Measurements from ENCODE around the gene KAZN. TPM values are rescaled to one million over a fixed set of nuclear protein-coding genes. Genes with fewer than 3 reads are reported as not detected.

KAZN gene
- total RNA-seq, 1 donor from 2014 or later, result 9.4 TPM

- no peaks in the 10 kb centered on the region for H3K36me3 ChIP-seq (ENCODE audit: insufficient read depth, low read length)
- Mint-ChIP-seq H3K4me3 (ENCODE audit: unreplicated experiment) (no peak overlapping the region), H3K27ac (ENCODE audit: unreplicated experiment) (no peak overlapping the region), H3K9me3 (ENCODE audit: unreplicated experiment) (peaks cover 3% of the 10 kb centered on the region), H3K27me3 (ENCODE audit: low read depth, unreplicated experiment) (no peaks in the 10 kb centered on the region), H3K36me3 (ENCODE audit: low read depth, unreplicated experiment) (peaks cover 26% of the 10 kb centered on the region), H3K4me1 (ENCODE audit: low read depth, unreplicated experiment) (peaks cover 3% of the 10 kb centered on the region)
- no peaks in the 10 kb centered on the region for H3K4me1 ChIP-seq (ENCODE audit: insufficient read depth, low read length)
- no peaks in the 10 kb centered on the region for H3K79me2 ChIP-seq (ENCODE audit: insufficient read depth, low read length)
- no peaks in the 10 kb centered on the region for H3K9me3 ChIP-seq (ENCODE audit: insufficient read depth, low read depth, low read length)
- FAIRE-seq (no peak), DNase-seq (ENCODE audit: low read depth) (no peak)
- no peaks in the 10 kb centered on the region for H4K20me1 ChIP-seq (ENCODE audit: insufficient read depth, low read length)
- H3K27me3 ChIP-seq (ENCODE audit: insufficient read depth, low read length), result no peaks in the 10 kb centered on the region
- no peak overlapping the region for H3K4me2 ChIP-seq (ENCODE audit: low read length)
- no peak overlapping the region for H3K27ac ChIP-seq (ENCODE audit: low read depth, low read length)
- H3K9ac ChIP-seq (ENCODE audit: low read length), result no peak overlapping the region
- H2AFZ ChIP-seq (ENCODE audit: low read depth, low read length), result no peak overlapping the region
- TF ChIP-seq CTCF (IDR thresholded peaks at IDR 0.05; ENCODE audit: insufficient read depth, low read depth, low read length) (no peak), EZH2 (IDR thresholded peaks at IDR 0.05; ENCODE audit: insufficient read depth, low read length) (no peak)
- no peak overlapping the region for H3K4me3 ChIP-seq (ENCODE audit: insufficient read depth, low read depth, low read length)
These were observed 466.8 kb downstream of the KAZN start for GRCh38 chr1:15065291-15065690.

- Histone ChIP-seq H3K27ac (ENCODE audit: low read depth, low read length) (no peak overlapping the region), H3K9ac (ENCODE audit: low read length) (no peak overlapping the region), H2AFZ (ENCODE audit: low read depth, low read length) (no peak overlapping the region), H3K4me2 (ENCODE audit: low read length) (no peak overlapping the region), H3K9me3 (ENCODE audit: insufficient read depth, low read depth, low read length) (no peaks in the 10 kb centered on the region), H4K20me1 (ENCODE audit: insufficient read depth, low read length) (no peaks in the 10 kb centered on the region), H3K36me3 (ENCODE audit: insufficient read depth, low read length) (no peaks in the 10 kb centered on the region), H3K79me2 (ENCODE audit: insufficient read depth, low read length) (no peaks in the 10 kb centered on the region), H3K4me1 (ENCODE audit: insufficient read depth, low read length) (no peaks in the 10 kb centered on the region), H3K27me3 (ENCODE audit: insufficient read depth, low read length) (no peaks in the 10 kb centered on the region), H3K4me3 (ENCODE audit: insufficient read depth, low read depth, low read length) (no peak overlapping the region)
- TF ChIP-seq CTCF (IDR thresholded peaks at IDR 0.05; ENCODE audit: insufficient read depth, low read depth, low read length), result no peak
- no peak for TF ChIP-seq EZH2 (IDR thresholded peaks at IDR 0.05; ENCODE audit: insufficient read depth, low read length)
- no peaks in the 10 kb centered on the region for H3K27me3 Mint-ChIP-seq (ENCODE audit: low read depth, unreplicated experiment)
- H3K4me1 Mint-ChIP-seq (ENCODE audit: low read depth, unreplicated experiment), result peaks cover 1% of the 10 kb centered on the region
- FAIRE-seq (no peak), DNase-seq (ENCODE audit: low read depth) (no peak)
- H3K36me3 Mint-ChIP-seq (ENCODE audit: low read depth, unreplicated experiment), result peaks cover 25% of the 10 kb centered on the region
- no peak overlapping the region for H3K27ac Mint-ChIP-seq (ENCODE audit: unreplicated experiment)
- peaks cover 3% of the 10 kb centered on the region for H3K9me3 Mint-ChIP-seq (ENCODE audit: unreplicated experiment)
- H3K4me3 Mint-ChIP-seq (ENCODE audit: unreplicated experiment), result no peak overlapping the region
These were observed 467.3 kb downstream of the KAZN start for GRCh38 chr1:15065736-15066135.

- H3K27ac Mint-ChIP-seq (ENCODE audit: unreplicated experiment), result no peak overlapping the region
- Histone ChIP-seq H3K9ac (ENCODE audit: low read length) (no peak overlapping the region), H3K4me3 (ENCODE audit: insufficient read depth, low read depth, low read length) (no peak overlapping the region), H3K27me3 (ENCODE audit: insufficient read depth, low read length) (no peaks in the 10 kb centered on the region), H3K36me3 (ENCODE audit: insufficient read depth, low read length) (no peaks in the 10 kb centered on the region), H3K27ac (ENCODE audit: low read depth, low read length) (no peak overlapping the region), H3K9me3 (ENCODE audit: insufficient read depth, low read depth, low read length) (no peaks in the 10 kb centered on the region), H3K4me2 (ENCODE audit: low read length) (no peak overlapping the region), H3K4me1 (ENCODE audit: insufficient read depth, low read length) (no peaks in the 10 kb centered on the region), H3K79me2 (ENCODE audit: insufficient read depth, low read length) (no peaks in the 10 kb centered on the region), H2AFZ (ENCODE audit: low read depth, low read length) (no peak overlapping the region), H4K20me1 (ENCODE audit: insufficient read depth, low read length) (no peaks in the 10 kb centered on the region)
- DNase-seq (ENCODE audit: low read depth) (no peak), FAIRE-seq (no peak)
- H3K4me3 Mint-ChIP-seq (ENCODE audit: unreplicated experiment), result no peak overlapping the region
- H3K36me3 Mint-ChIP-seq (ENCODE audit: low read depth, unreplicated experiment), result peaks cover 22% of the 10 kb centered on the region
- TF ChIP-seq CTCF (IDR thresholded peaks at IDR 0.05; ENCODE audit: insufficient read depth, low read depth, low read length), result no peak
- no peak for TF ChIP-seq EZH2 (IDR thresholded peaks at IDR 0.05; ENCODE audit: insufficient read depth, low read length)
- no peaks in the 10 kb centered on the region for H3K4me1 Mint-ChIP-seq (ENCODE audit: low read depth, unreplicated experiment)
- peaks cover 3% of the 10 kb centered on the region for H3K9me3 Mint-ChIP-seq (ENCODE audit: unreplicated experiment)
- H3K27me3 Mint-ChIP-seq (ENCODE audit: low read depth, unreplicated experiment), result no peaks in the 10 kb centered on the region
These were observed 467.7 kb downstream of the KAZN start for GRCh38 chr1:15066191-15066590.
